COR-L47 (cell line): Measurements from ENCODE around the gene DLG1.

Source experiments
- DNase-seq: peaks from one replicate; lab custom pipeline; 2025; lab: John Stamatoyannopoulos, UW

DLG1 gene

DNA sequence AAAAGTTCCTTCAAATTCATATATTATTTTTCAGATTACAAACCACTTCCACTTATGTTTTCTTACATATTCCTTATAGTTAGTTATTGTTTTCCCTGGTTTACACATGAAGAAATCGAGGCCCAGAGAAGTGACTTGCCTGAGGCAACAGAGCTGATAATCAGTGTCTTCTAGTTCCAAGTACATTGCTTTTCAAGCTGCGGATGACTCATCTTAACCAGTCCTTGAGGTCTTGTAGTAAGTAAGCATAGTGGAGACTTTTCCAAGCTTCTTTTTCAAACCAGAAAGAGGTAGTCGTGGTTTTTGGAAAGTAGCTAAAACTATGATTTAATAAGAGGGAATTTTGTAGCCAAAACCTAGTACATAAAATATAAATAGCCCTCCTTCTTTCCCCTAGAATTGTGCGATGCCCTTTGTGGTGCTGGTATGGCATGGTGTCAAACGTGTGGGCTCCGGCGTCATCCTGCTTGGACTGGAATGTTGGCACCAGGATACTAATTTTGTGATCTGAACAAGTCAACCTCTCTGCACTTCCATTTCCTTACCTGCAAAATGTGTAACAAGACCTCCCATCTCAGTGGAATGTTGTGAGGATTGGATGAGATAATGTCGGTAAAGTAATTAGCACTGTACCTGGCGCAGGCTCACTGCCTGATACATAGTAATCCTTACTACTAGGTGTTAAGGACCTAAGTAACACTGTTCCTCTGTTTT is 19.0 kb upstream of the DLG1 start:
- no peak for DNase-seq

GRCh38 chr3:197312431-197312830 is 14.0 kb upstream of the DLG1 start:
- DNase-seq = no peak

DNA sequence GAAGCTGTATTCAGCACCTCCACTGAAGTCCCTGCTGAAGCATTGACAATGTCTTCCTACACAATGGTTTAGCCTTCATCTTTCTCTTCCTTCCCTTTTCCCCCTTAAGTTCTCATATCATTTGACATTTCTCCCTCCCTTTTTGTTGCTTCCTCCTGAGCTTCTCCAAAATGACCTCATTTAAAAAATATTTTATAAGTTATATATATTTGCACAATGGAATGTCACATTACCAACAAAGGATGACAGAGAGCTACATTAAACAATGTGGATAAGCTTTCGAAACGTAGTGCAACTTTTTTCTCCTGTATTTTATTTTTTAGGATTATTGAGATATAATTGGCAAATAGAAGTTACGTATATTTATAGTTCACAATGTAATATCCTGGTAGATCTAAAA is 13.2 kb upstream of the DLG1 start:
- DNase-seq = no peak

- DNase-seq = no peak
These were observed 11.3 kb upstream of the DLG1 start for GRCh38 chr3:197309528-197310361.

DNA sequence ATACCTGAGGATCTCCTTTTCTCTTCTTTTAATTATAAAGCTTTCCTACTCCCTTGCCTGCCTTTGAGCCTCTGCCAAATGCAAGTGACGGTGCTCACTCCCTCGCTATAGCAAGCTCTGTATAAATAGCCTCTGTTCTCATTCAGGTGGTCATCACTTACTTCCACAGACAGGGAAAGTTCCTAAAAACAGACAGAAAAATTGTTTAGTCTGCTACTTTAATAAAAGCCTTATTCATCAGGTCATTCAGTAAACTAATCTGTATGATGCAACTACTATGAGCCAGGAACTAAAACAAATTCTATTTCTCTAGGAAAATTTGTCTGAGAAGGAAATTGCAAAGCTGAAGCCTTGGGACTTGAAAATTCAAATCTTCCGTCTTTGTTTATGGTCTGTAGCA is 10.2 kb upstream of the DLG1 start:
- no peak for DNase-seq

DNA sequence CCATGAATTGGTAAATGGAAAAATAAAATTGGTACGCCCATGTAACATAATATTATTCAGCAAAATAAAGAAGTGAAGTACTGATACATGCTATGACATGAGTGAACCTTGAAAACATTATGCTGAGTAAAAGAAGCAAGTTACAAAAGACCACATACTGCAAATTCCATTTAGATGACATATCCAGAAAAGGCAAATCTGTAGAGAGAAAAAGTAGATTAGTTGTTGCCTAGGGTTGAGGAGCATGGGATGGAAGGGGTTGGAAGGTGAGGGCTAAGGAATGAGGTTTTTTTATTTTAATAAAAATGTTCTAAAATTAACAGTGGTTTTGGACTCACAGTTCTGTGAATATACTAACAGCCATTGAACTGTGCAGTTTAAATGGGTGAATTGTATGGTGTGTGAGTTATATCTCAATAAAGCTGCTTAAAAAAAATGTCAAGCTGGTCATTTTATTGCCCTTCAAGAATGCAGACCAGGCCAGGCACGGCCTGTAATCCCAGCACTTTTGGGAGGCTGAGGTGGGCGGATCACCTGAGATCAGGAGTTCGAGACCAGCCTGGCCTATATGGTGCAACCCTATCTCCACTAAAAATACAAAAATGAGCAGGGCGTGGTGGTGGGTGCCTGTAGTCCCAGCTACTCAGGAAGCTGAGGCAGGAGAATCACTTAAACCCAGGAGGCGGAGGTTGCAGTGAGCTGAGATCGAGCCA is 8.1 kb upstream of the DLG1 start:
- no peak for DNase-seq

DNA sequence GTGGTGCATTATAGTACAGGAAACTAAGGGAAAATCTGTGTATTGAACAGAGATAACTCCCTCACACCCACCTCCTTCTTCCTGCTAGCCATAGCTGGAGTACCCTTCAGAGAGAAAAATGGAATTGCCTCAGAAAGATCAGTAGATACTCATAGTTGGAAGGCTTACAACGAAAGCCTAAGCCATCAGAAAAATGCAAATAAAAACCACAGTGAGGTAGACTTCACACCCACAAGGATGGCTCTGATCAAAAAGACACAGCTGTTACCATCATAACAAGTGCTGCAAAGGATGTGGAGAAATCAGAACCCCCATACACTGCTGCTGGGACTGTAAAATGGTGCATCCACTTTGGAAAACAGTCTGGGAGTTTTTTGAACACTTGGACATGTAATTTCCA is 7.4 kb upstream of the DLG1 start:
- DNase-seq = no peak

DNA sequence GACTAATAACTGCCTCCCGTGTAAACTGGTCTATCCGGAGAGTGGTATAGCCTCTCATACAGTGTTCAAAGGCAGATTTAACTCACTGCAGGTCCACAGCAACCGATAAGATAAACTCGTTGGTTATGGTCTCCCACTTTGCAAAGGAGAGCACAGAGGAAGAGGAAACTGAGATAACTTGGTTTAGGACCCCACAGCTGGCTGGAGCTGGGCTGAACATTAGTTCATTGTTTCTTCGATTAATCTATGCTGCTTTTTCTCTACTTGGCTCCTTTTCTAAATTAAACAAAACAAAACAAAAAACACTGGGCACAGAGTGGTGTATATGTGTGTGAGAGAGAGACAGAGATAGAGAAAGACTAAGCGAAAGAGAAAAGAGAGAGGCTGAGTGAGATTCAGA is 5.0 kb upstream of the DLG1 start:
- no peak for DNase-seq

GRCh38 chr3:197302696-197303341 is 4.4 kb upstream of the DLG1 start:
- DNase-seq = no peak

DNA sequence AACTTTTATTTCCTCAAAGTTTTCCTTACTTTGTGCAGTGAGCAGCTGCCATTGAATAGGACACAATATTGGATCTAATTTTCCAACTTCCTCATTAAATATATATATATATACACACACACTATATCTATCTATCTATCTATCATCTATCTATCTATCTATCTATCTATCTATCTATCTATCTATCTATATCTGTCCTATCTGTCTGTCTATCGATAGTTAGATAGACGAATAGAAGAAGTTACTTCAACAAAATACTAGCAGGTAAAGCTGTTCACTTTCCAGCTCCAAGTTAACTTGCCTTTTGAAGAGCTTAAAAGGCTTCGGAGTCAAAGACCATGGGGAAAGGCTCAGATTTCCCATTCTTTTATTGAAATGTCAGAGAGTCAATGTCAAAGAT is 3.6 kb upstream of the DLG1 start:
- DNase-seq = no peak

- DNase-seq = no peak
These were observed 1.9 kb upstream of the DLG1 start for GRCh38 chr3:197300361-197300760.

GRCh38 chr3:197298945-197299854 is 788 bp upstream of the DLG1 start:
- peak; percentile 55 for DNase-seq

- peak; percentile 94 for DNase-seq
These were observed 704 bp downstream of the DLG1 start for GRCh38 chr3:197297476-197298340.

GRCh38 chr3:197297002-197297401 is 1.4 kb downstream of the DLG1 start:
- no peak for DNase-seq

- no peak for DNase-seq
These were observed 1.9 kb downstream of the DLG1 start for GRCh38 chr3:197296545-197296944.

GRCh38 chr3:197295871-197296270 is 2.5 kb downstream of the DLG1 start:
- DNase-seq = no peak

DNA sequence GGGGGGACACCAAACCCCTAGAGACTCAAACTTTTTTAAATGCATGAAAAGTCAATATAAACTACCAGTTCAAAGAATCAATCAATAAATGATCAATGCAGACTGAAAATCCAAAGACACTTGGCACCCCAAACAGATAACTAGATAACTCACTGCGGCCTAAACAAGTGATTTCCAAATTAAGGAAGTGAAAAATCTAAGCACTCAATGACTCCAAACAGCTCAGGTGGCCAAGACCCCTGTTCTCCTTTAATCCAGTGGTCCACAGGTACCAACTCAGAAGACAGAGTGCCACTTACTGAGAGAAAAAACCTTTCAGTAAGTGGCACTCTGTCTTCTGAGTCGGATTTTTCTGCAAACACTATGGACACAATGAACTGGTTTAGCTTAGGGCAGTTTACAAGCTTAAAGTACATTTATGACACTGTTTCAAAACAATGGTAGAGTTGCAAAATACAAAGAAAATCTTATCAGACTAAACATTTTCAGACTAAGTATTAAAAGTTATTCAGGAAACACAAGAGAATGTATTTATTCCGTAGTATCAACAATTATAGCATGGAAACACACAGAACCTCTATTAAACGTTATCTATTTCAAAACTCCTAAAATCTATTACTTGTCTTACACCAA is 4.7 kb downstream of the DLG1 start:
- no peak for DNase-seq

- DNase-seq = no peak
These were observed 5.8 kb downstream of the DLG1 start for GRCh38 chr3:197292648-197293047.

DNA sequence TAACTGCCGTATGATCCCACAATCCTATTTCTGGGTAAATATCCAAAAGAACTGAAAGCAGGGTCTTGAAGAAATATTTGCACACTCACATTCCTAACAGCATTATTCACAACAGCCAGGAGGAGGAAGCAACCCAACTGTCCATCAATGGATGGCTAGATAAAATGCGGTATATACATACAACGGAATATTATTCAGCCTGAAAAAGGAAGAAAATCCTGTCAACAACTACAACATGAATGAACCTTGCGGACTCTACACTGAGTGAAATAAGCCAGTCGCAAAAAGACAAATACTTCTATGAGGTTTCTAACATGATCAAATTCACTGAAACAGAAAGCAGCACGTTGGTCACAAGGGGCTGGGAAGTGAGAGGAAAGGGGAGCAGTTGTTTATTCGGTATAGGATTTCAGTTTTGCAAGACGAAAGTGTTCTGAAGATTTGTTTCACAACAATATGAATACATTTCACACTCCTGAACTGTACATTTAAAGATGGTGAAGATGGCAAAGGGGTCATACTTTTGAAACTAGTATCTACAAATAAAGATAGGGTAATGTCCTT is 6.2 kb downstream of the DLG1 start:
- no peak for DNase-seq

DNA sequence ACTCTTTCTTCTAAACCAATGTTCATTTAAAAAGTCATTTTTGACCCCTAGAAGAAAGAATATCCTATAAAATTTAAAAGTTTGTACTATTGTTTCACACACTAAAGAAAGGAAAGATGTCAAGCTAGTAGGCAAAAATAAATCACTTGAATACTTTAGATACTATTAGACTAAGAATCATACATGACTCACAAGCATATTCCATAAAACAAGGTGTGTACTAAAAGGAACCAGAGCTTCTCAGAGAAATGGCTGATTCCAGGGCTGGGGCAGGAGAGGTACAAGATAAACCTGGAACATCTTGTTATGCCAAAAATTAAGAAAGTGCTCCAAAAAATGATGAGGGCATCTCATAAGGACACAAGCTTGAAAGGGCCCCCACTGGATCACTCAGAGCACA is 8.7 kb downstream of the DLG1 start:
- no peak for DNase-seq
